Stimulated activated naive B cell treated with anti-CD40 and anti-IgM and Interleukin-4, amounts not matched to agents 10 μg/mL and 1 μg/mL and 100 μg/mL, for 72 hours (primary cell): Measurements from ENCODE around the gene NFIA.

ENCODE experiments used
- ATAC-seq, 2 donors: fragments of 150-1000 bp; cut with Tn5 transposase; replicated peaks; 2 replicates each; pipeline ENCODE4 v1.10.0; 2021; ENCODE audit warnings: moderate library complexity in 1 of 2
- DNase-seq: peaks from one replicate; pipeline ENCODE4 v3.0.0; 2021
- H3K27ac Mint-ChIP-seq: one replicate; pipeline ENCODE4 v1.8.0; 2022; ENCODE audit warnings: mild to moderate bottlenecking, mixed read lengths
- H3K27me3 Mint-ChIP-seq, 2 donors: one replicate each; pipeline ENCODE4 v1.8.0; 2022; ENCODE audit warnings: mixed read lengths in 2 of 2
- H3K36me3 Mint-ChIP-seq, 2 donors: one replicate each; pipeline ENCODE4 v1.8.0; 2022; ENCODE audit warnings: mixed read lengths in 2 of 2, mild to moderate bottlenecking in 1 of 2
- H3K4me1 Mint-ChIP-seq, 2 donors: one replicate each; pipeline ENCODE4 v1.8.0; 2022; ENCODE audit warnings: mixed read lengths in 2 of 2, mild to moderate bottlenecking in 1 of 2
- H3K4me3 Mint-ChIP-seq, 2 donors: one replicate each; pipeline ENCODE4 v1.8.0; 2022; ENCODE audit warnings: mild to moderate bottlenecking in 2 of 2, mixed read lengths in 2 of 2, moderate library complexity in 1 of 2
- H3K9me3 Mint-ChIP-seq, 2 donors: one replicate each; pipeline ENCODE4 v1.8.0; 2022; ENCODE audit warnings: mixed read lengths in 2 of 2, mild to moderate bottlenecking in 1 of 2

The NFIA gene

DNA sequence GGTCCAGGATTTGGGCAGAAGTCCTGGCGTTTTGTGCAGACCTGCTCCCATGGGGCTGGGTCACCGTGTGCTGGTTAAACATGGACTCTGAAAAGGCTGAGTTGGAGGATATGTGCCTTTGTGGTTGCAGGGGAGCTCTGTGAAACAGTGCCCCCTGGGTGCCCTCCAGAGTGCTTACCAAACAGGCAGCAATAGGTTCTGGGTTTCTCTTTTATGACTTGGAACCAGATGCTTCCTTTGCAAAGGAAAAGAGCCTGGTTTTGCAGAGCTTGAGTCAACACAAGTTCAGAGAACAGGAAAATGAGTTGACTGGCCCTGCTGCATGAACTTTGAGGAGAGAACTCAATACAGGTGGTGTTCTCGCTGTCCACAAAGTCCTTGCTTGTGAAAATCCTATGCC is 353.7 kb downstream of the NFIA start:
- DNase-seq (no peak), ATAC-seq (no peak)
- H3K4me1 Mint-ChIP-seq: no peaks in the 10 kb centered on the region

DNA sequence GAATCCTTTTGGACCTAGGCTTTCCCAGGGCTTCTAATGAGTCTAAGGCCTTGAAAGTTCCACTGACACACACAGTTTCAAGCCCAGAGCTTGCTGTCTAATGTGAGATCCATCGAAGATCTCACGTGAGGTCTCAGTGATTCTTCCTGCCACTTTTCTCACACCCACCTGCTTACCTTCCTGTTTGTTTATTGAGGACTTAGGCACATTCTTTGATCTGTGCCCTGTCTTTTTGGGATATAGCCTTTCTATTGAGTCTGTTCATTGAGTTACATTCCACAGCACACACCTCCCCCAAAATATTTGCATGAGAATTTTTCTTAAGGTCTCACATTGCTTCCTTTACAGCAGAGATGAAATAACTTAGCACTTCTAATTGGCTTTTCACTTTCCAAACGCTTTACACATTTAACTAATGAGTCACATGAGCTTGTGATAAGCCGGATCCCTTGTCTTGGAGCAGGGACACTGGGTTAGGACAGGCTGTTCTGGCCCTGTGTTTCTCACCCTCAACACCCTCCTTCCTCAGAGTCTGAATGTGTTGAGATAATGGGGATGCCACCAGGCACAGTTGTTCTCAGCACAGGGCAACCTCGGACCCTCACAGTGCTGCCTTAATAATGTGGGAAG is 354.2 kb downstream of the NFIA start:
- Mint-ChIP-seq H3K36me3 (no peaks in the 10 kb centered on the region), H3K4me1 (no peaks in the 10 kb centered on the region), H3K4me3 (no peak overlapping the region), H3K27ac (no peak overlapping the region), H3K27me3 (peaks cover 7 to 13% of the 10 kb centered on the region in 2 donors), H3K9me3 (no peaks in the 10 kb centered on the region)
- DNase-seq (no peak), ATAC-seq (no peak)

More for the DNA sequence above, 353.7 kb downstream of the NFIA start:
- H3K27ac Mint-ChIP-seq: no peak overlapping the region
- no peaks in the 10 kb centered on the region for H3K36me3 Mint-ChIP-seq
- H3K27me3 Mint-ChIP-seq: peaks cover 7 to 13% of the 10 kb centered on the region in 2 donors
- H3K9me3 Mint-ChIP-seq: no peaks in the 10 kb centered on the region
- H3K4me3 Mint-ChIP-seq: no peak overlapping the region

DNA sequence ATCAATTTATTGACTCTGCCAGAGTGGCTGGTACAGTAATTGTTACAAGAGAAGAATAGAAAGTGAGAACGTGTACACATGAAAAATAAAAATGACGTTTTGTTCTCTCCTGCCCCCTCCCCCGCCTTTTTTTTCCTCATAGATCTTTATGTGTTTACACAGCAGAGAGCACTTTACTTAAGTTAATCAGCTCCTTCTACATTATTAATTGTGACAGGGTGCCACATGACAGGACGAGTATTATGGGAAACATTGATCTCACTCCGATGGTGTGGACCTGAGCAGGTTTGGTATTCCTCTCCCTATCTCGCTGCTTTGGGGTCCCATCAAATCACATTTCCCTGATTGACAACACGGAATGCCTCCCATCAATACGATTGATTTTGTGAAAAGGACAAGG is 356.9 kb downstream of the NFIA start:
- no peaks in the 10 kb centered on the region for H3K4me1 Mint-ChIP-seq
- no peaks in the 10 kb centered on the region for H3K36me3 Mint-ChIP-seq
- no peak for DNase-seq
- no peak for ATAC-seq
- peaks cover 7 to 13% of the 10 kb centered on the region in 2 donors for H3K27me3 Mint-ChIP-seq
- H3K9me3 Mint-ChIP-seq: no peaks in the 10 kb centered on the region
- H3K27ac Mint-ChIP-seq: no peak overlapping the region
- H3K4me3 Mint-ChIP-seq: no peak overlapping the region

- H3K36me3 Mint-ChIP-seq: no peaks in the 10 kb centered on the region
- H3K27ac Mint-ChIP-seq: no peak overlapping the region
- no peaks in the 10 kb centered on the region for H3K9me3 Mint-ChIP-seq
- H3K4me3 Mint-ChIP-seq: no peak overlapping the region
- H3K27me3 Mint-ChIP-seq: peaks cover 2 to 7% of the 10 kb centered on the region in 2 donors
- ATAC-seq (no peak), DNase-seq (no peak)
- no peaks in the 10 kb centered on the region for H3K4me1 Mint-ChIP-seq
Observed at GRCh38 chr1:61441723-61442262, 359.4 kb downstream of the NFIA start.

DNA sequence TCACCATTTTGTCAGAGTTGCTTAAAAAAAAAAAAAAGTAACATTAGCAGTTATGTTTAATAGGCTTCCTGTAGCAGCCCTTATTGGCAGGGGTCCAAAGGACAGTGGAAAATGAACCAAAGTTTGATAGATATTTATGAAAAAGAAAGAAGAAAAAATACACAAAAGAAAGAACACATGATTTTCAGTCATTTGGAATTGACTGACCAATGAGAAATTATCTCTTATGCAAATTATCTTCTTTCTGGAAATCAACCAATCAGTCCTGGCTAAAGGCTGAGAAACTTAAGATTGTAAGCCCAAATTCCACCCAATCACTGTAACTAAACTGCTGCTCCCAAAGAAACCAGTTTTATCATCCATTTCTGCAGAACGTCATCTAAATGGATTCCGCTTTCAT is 360.2 kb downstream of the NFIA start:
- no peaks in the 10 kb centered on the region for H3K9me3 Mint-ChIP-seq
- H3K36me3 Mint-ChIP-seq: no peaks in the 10 kb centered on the region
- no peaks in the 10 kb centered on the region for H3K27me3 Mint-ChIP-seq
- no peak overlapping the region for H3K27ac Mint-ChIP-seq
- H3K4me3 Mint-ChIP-seq: no peak overlapping the region
- no peaks in the 10 kb centered on the region for H3K4me1 Mint-ChIP-seq
- DNase-seq: no peak
- ATAC-seq: no peak

GRCh38 chr1:61444288-61444687 is 361.9 kb downstream of the NFIA start:
- Mint-ChIP-seq H3K27ac (no peak overlapping the region), H3K4me1 (no peaks in the 10 kb centered on the region), H3K9me3 (no peaks in the 10 kb centered on the region), H3K27me3 (no peaks in the 10 kb centered on the region), H3K36me3 (no peaks in the 10 kb centered on the region), H3K4me3 (no peak overlapping the region)
- ATAC-seq (no peak), DNase-seq (no peak)

GRCh38 chr1:61445269-61445825 is 363.0 kb downstream of the NFIA start:
- ATAC-seq (no peak), DNase-seq (no peak)
- H3K9me3 Mint-ChIP-seq: no peaks in the 10 kb centered on the region
- H3K4me3 Mint-ChIP-seq: no peak overlapping the region
- H3K36me3 Mint-ChIP-seq: no peaks in the 10 kb centered on the region
- H3K27ac Mint-ChIP-seq: no peak overlapping the region
- no peaks in the 10 kb centered on the region for H3K27me3 Mint-ChIP-seq
- H3K4me1 Mint-ChIP-seq: no peaks in the 10 kb centered on the region

GRCh38 chr1:61446531-61446991 is 364.2 kb downstream of the NFIA start:
- Mint-ChIP-seq H3K36me3 (no peaks in the 10 kb centered on the region), H3K4me3 (no peak overlapping the region), H3K9me3 (no peaks in the 10 kb centered on the region), H3K27ac (no peak overlapping the region), H3K4me1 (no peaks in the 10 kb centered on the region), H3K27me3 (no peaks in the 10 kb centered on the region)
- DNase-seq: no peak
- no peak for ATAC-seq

- no peak overlapping the region for H3K4me3 Mint-ChIP-seq
- H3K27me3 Mint-ChIP-seq: no peaks in the 10 kb centered on the region
- no peak overlapping the region for H3K27ac Mint-ChIP-seq
- H3K4me1 Mint-ChIP-seq: no peaks in the 10 kb centered on the region
- no peak for ATAC-seq
- H3K36me3 Mint-ChIP-seq: no peaks in the 10 kb centered on the region
- no peak for DNase-seq
- H3K9me3 Mint-ChIP-seq: no peaks in the 10 kb centered on the region
Observed at GRCh38 chr1:61447106-61447967, 365.0 kb downstream of the NFIA start.

- no peak for ATAC-seq
- H3K4me1 Mint-ChIP-seq: peaks cover 1 to 3% of the 10 kb centered on the region in 2 donors
- H3K27ac Mint-ChIP-seq: no peak overlapping the region
- H3K9me3 Mint-ChIP-seq: no peaks in the 10 kb centered on the region
- no peaks in the 10 kb centered on the region for H3K27me3 Mint-ChIP-seq
- no peak for DNase-seq
- H3K4me3 Mint-ChIP-seq: no peak overlapping the region
- no peaks in the 10 kb centered on the region for H3K36me3 Mint-ChIP-seq
Observed at GRCh38 chr1:61447968-61448430, 365.6 kb downstream of the NFIA start.

DNA sequence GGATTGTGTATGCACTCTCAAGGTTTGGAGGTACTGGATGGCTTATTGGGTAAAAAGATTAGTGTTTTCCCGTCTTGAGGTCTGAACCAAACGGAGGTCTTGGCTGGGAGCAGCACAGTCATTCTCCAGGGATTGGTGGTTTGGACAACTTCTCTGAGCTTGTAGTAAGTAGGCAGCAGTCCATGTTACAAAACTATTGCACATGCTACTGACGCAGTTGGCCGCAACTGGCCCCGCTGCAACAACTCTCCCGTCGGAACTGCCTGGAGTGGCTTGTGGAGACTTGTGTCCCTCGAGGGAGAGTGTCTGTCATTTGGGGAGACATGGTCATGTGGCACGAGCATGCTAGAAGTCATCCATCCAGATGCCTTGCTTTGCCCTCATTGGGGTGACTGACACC is 366.6 kb downstream of the NFIA start:
- no peaks in the 10 kb centered on the region for H3K9me3 Mint-ChIP-seq
- no peaks in the 10 kb centered on the region for H3K27me3 Mint-ChIP-seq
- no peak overlapping the region for H3K27ac Mint-ChIP-seq
- H3K36me3 Mint-ChIP-seq: no peaks in the 10 kb centered on the region
- H3K4me1 Mint-ChIP-seq: peaks cover 9% of the 10 kb centered on the region in 2 donors
- H3K4me3 Mint-ChIP-seq: no peak overlapping the region
- no peak for DNase-seq
- no peak for ATAC-seq

GRCh38 chr1:61449410-61449809 is 367.0 kb downstream of the NFIA start:
- Mint-ChIP-seq H3K27ac (no peak overlapping the region), H3K4me1 (peaks cover 9% of the 10 kb centered on the region in 2 donors), H3K36me3 (no peaks in the 10 kb centered on the region), H3K27me3 (no peaks in the 10 kb centered on the region), H3K4me3 (no peak overlapping the region), H3K9me3 (no peaks in the 10 kb centered on the region)
- no peak for ATAC-seq
- DNase-seq: no peak

DNA sequence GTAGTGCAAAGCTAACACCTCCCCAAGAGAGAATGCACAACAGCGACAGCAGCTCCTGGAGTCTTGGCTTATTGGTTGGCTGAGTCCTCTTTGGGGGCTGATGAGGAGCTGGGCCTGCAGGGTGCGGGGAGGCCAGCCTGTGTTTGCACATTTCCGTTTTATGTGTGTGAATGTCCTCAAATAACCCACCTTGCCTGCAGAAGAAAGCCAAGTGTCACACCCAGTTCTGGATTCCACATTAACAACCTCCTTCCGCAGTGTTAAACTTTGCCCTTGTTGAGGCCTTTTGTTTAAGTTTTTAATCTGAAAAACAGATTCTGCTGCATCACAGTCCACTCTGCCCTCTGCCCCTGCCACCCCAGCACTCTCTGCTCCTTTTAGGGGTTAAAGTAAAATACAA is 368.1 kb downstream of the NFIA start:
- H3K4me3 Mint-ChIP-seq: no peak overlapping the region
- ATAC-seq: no peak
- DNase-seq: no peak
- peaks cover 9% of the 10 kb centered on the region in 2 donors for H3K4me1 Mint-ChIP-seq
- no peaks in the 10 kb centered on the region for H3K9me3 Mint-ChIP-seq
- H3K36me3 Mint-ChIP-seq: no peaks in the 10 kb centered on the region
- no peaks in the 10 kb centered on the region for H3K27me3 Mint-ChIP-seq
- H3K27ac Mint-ChIP-seq: no peak overlapping the region

DNA sequence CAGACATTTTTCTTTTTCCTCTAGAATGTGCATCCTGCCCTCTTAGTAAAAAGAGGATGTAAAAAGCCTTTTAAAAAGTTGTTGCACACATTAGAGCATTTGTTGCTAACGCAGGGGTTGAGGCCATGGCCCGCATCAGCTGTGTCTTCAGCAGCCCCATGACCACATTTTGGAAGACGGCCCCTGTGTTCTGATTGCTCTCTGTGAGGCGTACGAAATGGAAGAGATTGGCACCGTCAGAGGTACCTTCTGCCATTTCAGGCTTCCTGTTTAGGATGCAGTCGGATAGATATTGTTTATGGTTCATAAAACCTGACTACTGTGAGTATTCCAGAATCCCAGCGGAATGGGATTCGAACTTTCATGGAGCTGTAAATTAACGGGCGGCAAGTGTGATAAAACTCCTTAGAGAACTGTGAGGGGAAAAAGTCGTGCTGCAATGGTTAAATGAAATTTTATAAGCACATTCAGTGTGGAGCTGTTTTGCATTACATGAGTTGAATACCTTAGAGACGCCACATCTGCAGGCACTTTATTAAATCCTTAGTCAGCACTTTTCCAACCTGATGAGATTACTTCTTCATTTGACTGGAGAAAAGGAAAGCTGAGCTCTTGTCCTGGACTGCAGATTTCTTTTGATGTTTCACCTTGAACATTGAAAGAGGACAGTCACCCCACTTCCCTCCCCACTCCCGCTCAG is 368.7 kb downstream of the NFIA start:
- DNase-seq: no peak
- H3K4me1 Mint-ChIP-seq: peaks cover 9% of the 10 kb centered on the region in 2 donors
- ATAC-seq: no peak
- H3K9me3 Mint-ChIP-seq: no peaks in the 10 kb centered on the region
- H3K27ac Mint-ChIP-seq: no peak overlapping the region
- no peaks in the 10 kb centered on the region for H3K27me3 Mint-ChIP-seq
- H3K36me3 Mint-ChIP-seq: no peaks in the 10 kb centered on the region
- H3K4me3 Mint-ChIP-seq: no peak overlapping the region
